GM21825 (cell line): Measurements from ENCODE around the gene ASXL1.
"Not testable (repeated sequence)": the region's sequence is repeated elsewhere in the genome, so short reads cannot be mapped to it uniquely, and the experiment has no call there.

Experiments used
- ATAC-seq: cut with Tn5 transposase; IDR thresholded peaks from one replicate; pipeline ENCODE4 v1.9.1; 2021; ENCODE audit warnings: mild to moderate bottlenecking, moderate library complexity; ENCODE audit not compliant: unreplicated experiment

The ASXL1 gene

DNA sequence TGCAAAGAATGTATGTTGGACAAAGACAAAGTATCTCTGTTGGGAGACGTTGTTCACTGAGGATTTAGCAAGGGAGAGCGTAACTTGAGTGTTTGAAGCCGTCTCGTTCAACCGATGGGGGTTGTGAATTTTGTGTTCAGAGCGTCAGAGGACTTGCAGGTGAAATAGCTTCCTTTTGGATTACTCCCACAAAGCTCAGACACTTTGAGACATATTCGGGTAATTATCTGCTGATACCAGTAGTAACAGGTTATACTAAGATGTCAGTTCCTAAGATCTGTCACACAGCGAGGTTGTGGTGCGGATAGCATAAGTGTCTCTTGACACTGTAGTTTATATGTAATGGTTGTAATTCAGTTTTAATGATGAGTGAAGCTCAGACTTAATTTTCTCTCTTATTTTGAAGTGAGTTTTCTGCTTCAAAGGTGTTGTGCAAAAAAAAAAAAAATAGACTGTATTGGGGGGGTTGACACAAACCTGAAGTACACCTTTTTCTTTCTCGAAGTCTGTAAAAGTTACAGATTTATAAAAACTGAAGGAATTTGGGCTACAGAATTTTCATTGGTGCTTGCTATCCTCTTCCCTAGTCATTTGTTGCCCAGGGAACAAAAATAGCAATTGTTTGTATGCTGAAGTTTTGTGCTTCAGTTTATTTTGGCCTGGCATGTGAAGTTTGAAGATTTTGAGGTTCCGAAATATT, 1.7 kb downstream of the ASXL1 start:
- no peak for ATAC-seq

DNA sequence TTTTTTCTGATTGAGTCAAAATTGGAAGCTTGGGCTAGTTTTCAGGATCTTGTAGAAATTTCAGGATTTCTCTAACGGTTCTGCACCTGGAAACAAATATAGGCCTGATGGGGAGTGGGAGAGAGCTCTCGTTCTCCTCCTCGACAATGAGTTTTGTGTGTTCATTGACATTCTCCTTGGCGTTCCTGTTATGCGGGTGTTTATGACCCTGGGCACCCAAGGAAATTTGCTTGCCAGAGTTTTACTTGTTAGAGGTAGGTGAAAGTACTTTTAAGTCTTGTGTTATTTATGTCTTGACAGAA, 2.2 kb downstream of the ASXL1 start:
- no peak for ATAC-seq

DNA sequence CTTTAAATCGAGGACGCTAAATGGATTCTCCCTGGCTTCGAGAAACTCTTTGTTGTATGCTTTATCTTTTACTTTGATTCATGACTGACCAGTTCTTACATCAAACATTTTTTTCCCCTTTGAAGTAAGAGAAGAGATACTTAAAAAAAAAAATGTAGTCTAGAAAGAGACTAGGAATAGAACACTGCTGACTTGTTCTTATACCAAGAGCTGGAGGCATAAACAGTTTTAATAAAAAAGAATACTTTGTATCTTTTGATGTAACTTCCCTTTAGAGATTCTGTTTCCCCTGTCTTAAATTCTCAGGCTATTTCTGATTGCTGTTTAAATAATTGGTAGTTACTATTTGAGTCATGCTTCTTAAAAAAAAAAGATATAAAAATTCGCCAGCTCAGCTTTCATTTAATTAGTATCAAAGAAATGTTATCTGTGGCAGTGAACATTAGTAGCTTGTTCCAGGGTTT, 4.8 kb downstream of the ASXL1 start:
- ATAC-seq = no peak

DNA sequence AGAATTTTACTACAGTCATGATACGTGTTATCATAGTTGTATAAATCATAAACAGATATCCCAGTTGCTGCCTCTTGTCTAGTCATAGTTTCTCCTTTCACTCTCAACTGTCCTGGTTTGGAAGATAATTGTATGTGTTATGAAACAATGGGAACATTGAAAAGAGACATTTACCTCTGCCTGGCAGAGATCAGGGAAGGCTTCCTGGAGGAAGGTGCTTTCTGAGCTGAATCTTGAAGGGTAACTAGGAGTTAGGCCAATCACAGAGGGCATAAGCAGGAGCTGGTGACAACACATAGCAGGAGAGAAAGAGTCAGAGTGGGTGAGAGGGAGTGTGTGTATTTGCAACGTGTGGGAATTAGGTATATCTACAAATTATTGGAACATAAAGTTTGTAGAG, 5.4 kb downstream of the ASXL1 start:
- ATAC-seq = no peak

DNA sequence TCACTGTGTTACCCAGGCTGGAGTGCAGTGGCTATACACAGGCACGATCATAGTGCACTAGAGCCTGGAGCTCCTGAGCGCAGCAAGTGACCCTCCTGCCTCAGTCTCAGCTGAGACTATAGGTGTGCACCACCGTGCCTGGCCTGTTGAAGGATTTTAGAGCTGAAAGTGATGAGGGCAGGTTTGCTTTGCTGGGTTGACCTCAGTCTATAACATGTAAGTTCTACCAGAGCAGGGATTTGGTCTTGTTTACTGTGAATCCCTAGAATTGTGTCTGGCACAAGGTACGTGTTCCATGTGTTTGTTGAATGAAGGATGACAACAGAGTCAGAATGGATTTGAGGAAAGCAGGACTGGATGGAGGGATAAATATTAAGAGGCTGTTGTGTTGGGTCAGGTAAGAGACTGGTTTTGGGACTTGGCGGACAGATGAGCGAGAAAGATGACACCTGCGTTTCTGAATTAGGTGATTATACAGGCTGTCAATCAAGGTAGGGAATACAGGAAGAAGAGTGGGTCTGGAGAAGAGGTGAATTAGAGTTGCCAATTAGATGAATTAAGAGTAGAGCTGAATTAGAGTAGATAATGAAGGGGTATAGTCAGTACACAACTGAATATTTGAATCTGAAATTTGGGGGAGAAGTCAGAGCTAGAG, 6.5 kb downstream of the ASXL1 start:
- no peak for ATAC-seq

DNA sequence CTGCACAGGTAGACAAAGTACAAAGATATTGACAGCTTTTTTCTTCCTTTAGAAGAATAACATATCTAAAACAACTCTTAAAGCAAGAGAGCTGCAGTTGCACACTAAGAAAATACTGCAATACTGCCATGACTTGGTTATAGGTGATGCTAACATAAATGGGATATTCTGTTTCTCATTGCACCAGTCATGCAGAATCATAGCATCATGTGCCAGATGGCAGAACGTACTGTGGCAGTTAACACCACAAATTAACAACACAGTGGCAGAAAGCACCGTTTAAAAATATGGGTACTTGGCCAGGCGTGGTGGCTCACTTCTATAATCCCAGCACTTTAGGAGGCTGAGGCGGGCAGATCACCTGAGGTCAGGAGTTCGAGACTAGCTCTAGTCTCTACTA, 7.4 kb downstream of the ASXL1 start:
- ATAC-seq = no peak

DNA sequence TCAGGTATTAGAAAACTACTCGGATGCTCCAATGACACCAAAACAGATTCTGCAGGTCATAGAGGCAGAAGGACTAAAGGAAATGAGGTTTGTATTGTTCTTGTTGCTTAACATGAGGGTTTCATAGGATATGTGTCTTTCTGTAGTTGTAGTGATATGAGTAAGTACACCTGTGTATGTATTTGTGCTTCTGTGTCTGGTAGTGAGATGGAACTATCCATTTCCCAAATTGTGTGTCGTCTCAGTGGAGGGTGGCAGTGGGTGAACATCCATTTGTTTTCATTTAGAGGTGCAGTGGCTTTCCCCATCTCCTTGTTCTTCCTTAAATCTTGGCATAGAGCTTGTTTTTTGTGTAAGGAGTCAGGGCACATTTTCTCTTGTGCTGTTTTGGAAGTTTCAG, 8.2 kb downstream of the ASXL1 start:
- ATAC-seq = no peak

DNA sequence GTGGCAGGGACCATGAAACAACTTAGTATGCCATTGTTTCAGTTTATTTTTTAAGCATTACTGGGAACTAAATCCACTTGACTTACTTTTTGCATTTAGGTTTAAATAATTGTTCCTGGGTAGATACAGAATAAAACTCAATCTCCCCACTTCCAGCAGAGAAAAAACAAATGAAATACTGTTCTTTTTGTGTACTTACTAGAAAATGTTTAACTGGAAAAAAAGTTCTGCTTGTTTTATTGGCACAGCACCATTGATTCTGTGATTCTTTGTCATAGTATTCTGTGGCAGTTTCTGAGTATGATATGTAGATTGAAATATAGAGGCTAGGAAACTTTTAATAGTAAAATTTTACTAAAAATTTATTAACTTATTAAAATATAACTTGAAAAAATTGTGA, 10.2 kb downstream of the ASXL1 start:
- no peak for ATAC-seq

DNA sequence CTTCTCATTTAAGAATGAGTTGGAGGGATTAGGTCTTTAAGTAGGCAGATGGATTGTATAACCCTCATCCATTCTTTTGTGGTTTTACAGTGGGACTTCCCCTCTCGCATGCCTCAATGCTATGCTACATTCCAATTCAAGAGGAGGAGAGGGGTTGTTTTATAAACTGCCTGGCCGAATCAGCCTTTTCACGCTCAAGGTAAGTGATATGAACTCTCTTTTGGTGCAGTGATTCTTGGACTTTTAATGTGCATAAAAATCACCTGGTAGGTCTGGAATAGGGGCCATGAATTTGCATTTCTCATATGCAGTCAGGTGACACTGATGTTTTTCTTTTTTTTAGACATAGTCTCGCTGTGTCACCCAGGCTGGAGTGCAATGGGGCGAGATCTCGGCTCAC, 10.8 kb downstream of the ASXL1 start:
- no peak for ATAC-seq

DNA sequence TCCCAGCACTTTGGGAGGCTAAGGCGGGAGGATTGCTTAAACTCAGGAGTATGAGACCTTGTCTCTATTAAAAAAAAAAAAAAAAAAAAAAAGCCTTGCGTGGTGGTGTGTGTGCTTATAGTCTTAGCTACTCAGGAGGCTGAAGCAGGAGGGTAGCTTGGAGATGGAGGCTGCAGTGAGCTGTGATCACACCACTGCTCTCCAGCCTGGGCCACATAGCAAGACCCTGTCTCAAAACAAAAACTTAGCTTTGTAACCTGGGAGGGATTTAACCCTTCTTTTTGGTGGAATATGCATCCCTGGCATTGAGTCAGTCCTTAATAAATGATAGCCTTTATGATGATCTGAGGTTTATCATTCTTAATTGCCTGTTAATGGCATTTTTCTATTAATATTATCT, 12.8 kb downstream of the ASXL1 start:
- no peak for ATAC-seq

DNA sequence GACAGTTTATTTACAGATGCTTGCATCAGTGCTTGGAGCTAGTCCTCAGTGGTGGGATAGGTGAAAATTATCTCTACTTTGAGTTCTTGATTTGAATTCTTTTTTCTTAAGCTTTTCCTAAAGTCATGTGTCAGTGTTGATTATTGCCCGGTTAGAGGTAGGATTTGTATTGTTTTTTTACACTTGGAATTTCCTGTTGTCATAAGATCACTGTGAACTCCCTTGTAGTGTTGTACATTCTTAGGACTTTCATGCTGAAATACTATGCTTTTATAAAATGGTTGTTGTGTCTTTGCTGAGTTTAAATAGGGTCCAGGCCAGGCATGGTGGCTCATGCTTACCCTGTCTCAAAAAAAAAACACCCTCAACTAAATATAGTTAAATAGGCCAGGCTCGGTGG, 20.3 kb downstream of the ASXL1 start:
- no peak for ATAC-seq

DNA sequence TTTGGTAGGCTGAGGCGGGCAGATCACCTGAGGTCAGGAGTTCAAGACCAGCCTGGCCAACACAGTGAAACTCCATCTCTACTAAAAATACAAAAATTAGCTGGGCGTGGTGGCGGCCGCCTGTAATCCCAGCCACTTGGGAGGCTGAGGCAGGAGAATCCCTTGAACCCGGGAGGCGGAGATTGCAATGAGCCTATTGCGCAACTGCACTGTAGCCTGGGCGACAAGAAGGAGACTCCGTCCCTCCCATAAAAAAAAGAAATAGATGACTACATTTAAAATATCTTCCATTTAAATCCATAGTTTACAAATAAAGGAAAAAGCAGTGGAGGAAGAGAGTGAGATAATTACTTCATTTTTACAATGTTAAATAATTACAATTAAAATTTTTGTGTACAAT, 21.9 kb downstream of the ASXL1 start:
- not testable (repeated sequence) for ATAC-seq

DNA sequence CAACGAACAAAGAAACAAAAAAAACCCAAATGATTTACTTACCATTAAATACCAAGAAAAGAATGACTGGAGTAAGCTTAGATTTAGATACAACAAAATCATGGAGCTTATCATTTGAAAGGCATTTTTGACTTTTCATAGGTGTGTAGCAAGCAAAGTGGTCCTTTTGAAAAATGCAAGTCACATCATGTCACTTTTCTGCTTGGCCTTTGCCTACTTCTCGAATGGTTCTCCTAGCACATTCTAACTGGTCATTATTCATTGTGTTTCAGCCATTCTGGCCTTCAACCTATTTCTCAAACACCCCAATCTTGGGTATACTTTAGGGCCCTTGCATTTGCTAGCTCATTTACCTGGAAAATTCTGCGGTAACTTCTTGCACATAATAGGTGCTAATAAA, 22.6 kb downstream of the ASXL1 start:
- ATAC-seq = no peak

DNA sequence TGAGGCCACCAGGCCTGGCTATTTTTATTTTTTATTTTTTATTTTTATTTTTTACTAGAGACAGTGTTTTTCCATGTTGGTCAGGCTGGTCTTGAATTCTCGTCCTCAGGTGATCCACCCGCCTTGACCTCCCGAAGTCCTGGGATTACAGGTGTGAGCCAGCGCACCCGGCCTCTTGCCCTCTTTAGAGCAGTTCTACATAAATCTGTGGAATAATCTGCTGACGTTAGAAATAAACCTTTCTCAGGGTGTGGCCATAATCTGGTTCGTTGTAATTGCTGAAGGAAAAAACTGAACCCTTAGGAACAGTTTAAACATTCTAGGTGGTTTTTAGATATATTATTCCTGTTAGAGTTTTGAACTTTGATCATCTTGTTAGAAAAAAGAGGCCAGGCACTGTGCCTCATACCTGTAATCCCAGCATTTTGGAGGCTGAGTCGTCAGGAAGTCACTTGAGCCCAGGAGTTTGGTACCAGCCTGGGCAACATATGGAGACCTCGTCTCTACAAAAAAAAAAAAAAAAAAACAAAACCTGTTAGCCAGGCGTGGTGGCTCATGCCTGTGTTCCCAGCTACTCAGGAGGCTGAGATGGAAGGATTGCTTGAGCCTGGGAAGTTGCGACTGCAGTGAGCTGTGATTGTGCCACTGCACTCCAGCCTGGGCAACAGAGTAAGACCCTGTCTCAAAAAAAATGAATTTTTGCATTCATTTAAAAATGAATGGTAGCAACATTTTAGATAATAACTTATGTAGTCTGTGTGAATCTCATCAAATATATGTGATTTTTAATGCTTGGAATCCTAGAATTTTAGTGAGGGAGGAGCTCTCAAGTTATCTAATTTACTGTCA, 24.2 kb downstream of the ASXL1 start:
- no peak for ATAC-seq

DNA sequence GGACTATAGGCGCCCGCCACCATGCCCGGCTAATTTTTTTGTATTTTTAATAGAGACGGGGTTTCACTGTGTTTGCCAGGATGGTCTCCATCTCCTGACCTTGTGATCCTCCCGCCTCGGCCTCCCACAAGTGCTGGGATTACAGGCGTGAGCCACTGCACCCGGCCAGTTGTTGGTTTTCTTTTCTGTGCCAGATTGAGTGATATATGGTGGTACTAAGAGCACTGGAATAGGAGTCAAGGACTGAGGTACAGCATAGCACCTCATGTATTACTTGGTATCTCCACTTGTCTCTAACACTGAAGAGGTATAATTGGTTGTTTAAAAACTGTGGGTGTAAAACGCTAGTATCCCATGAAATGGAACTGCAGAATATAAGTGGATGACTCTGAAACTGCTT, 25.3 kb downstream of the ASXL1 start:
- ATAC-seq = not testable (repeated sequence)

DNA sequence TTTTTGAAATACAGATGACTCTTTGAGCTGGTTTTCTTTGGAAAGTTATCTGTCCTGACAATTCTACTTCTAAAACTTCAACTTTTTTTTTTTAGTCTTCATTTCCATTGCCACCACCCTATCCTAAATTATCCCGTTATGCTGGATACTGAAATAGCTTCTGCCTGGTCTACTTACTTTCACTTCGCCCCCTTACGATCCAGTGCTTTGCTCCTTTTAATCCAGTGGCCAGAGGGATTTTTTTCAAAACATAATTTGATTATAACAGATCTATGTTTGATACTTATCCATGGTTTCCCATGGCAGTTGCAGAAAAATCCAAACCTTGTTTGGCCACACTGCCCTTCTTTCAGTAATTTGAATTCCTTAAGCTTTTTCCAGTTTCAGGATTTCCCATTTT, 27.4 kb downstream of the ASXL1 start:
- ATAC-seq = no peak

DNA sequence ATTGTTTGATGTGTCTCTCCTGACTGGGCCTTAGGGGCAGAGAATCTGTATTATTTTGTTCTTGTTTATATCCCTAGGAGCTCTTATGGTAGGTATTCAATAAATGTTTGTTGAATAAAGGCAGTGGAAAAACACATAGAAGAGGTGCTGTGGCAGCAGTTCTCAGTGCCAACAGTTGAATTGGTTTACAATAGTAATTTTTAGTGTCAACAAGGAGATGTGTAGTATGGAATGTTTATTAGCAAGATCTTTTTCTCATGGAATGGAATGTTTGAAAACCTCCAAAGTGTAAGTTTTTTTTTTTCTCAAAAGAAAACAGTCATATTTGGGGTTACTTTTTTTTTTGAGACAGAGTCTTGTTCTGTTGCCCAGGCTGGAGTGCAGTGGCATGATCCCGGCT, 28.0 kb downstream of the ASXL1 start:
- ATAC-seq = no peak

DNA sequence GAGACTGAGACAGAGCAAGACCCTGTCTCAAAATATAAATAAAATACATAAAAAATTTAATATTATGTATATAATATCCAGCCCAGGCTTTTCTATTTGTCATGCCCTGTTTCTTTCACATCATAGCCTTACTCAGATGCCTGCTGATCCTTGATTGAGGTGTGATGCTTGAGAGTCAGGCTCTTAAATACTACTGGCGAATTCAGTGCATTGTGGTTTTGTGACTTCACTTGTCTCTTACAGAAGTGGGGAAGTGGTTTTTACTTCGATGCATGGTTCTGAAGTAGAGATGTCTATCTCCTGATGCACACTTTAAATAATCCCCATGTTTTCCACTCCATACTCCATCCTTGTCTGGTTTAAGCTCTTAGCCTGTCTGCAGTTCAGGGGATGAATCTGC, 29.1 kb downstream of the ASXL1 start:
- no peak for ATAC-seq

DNA sequence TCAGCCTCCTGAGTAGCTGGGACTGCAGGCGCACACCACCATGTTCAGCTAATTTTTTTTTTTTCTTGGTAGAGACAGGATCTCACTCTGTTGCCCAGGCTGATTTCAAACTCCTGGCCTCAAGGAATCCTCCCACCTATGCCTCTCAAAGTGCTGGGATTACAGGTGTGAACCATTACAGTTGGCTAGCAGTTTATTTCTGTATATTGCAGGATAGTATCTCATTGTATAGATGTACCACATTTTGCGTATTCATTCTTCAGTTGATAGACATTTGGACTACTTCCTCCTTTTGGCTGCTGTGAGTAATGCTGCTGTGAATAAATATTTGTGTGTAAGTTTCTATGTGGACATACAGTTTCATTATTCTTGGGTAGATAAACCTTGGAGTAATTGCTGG, 32.9 kb downstream of the ASXL1 start:
- ATAC-seq = no peak

DNA sequence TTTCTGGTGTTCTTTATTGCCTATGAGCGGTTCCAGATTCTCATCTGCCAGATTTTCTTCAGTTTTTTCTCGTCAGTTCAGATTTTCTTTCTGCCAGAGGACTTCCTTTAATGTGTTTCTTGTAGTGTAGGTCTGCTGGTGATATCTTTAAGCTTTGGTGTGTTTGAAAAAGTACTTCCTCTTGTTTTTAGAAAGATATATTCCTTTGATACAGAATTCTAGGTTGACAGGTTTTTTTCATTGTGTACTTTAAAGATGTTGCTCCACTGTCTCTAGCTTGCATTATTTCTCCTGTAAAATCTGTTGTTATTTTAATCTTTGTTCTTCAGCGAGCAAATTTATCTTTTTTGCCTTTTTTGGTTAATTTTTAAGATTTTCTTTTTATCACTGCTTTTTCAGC, 36.9 kb downstream of the ASXL1 start:
- ATAC-seq = no peak

DNA sequence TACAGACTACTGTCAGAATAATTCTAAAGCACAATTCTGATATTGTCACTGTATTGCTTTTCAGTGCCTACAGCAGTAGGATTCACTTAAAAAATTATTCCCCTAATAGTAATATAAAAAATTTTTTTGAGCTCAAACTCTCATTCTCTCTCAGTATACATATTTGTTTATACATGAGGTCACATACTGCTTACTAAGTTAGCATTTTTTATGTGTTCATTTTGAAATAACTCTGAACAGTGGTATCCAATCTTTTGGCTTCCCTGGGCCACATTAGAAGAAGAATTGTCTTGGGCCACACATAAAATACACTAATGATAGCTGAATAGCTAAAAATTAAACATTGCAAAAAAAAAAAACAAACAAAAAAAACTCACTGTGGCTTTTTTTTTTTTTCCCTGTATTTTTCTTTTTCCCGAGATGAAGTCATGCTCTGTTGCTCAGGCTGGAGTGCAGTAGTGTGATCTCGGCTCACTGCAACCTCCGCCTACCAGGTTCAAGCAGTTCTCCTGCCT, 38.6 kb downstream of the ASXL1 start:
- no peak for ATAC-seq

DNA sequence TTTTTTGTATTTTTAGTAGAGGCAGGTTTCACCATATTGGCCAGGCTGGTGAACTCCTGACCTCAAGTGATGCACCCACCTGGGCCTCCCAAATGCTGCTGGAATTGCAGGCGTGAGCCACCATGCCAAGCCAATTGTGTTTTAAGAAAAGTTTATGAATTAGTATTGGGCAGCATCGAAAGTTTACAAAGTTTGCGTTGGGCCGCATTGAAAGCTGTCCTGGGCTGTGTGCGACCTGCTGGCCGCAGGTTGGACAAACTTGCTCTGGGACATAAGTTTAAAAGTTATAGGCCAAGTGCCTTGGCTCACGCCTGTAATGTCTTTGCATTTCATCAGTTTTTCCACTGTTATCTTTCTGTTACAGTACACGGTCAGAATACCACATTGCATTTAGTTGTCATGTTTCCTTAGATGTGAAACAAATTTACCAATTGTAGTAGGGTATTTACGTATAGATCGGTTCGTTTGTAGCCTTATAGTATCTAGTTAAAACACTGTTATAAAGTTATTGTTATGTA, 39.5 kb downstream of the ASXL1 start:
- ATAC-seq = no peak
